ENCODE measurements around the gene ZSCAN1. TPM values are rescaled to one million over a fixed set of nuclear protein-coding genes. Genes with fewer than 3 reads are reported as not detected.
"Not testable (repeated sequence)": the region's sequence is repeated elsewhere in the genome, so short reads cannot be mapped to it uniquely, and the experiment has no call there.

ZSCAN1 gene
- total RNA-seq, 3 donors from 2014 or later (not counting 1 experiment from before 2014, with no cell fraction given): not detected

DNA sequence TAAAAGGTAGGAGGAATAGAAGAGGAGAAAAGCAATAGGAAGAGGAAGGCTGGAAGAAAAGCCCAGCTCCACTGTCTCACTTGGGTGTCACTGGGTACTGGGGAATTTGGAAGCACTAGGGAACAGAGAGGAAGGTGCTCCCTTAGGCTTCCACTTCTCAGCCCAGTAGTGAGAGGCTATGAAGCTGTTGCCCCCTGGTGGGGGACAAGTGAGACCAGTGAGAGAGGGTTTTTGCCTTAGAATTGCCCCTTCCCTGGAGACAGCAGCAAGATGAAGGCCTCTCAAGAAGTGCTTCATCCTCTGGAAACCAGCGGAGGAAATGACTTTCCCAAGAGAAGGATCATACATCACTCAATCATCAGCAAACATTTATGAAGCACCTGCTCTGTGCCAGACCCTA, 26.5 kb upstream of the ZSCAN1 start:
- WGBS (ENCODE audit: insufficient coverage): 100% methylated on average over 1 of the region's 1 CpG
- Mint-ChIP-seq H3K9me3 (peaks cover 16 to 18% of the 10 kb centered on the region in 2 donors), H3K4me3 (no peak overlapping the region), H3K36me3 (peaks cover 63% of the 10 kb centered on the region), H3K4me1 (peaks cover 14% of the 10 kb centered on the region in 2 donors), H3K27me3 (ENCODE audit: low read depth in 2 of 2) (no peaks in the 10 kb centered on the region), H3K27ac (peak overlapping the region in 1 of 2 donors; percentile 32)
- H3K27me3 ChIP-seq (ENCODE audit: control insufficient read depth, insufficient read depth, low read length): no peaks in the 10 kb centered on the region
- H3K36me3 ChIP-seq (ENCODE audit: control insufficient read depth, insufficient read depth, low read length): peaks cover 11% of the 10 kb centered on the region
- H3K4me1 ChIP-seq (ENCODE audit: control insufficient read depth, insufficient read depth, low read length): peaks cover 28% of the 10 kb centered on the region
- no peak for DNase-seq
- intact Hi-C loops (cut with micrococcal nuclease): loop anchor here (10.0 kb wide), 2 partner anchors 92 to 622 kb away; partner anchors contain the start of genes ZNF417 and ZNF548
- no peak for ATAC-seq
- TF ChIP-seq, protein P1, sequence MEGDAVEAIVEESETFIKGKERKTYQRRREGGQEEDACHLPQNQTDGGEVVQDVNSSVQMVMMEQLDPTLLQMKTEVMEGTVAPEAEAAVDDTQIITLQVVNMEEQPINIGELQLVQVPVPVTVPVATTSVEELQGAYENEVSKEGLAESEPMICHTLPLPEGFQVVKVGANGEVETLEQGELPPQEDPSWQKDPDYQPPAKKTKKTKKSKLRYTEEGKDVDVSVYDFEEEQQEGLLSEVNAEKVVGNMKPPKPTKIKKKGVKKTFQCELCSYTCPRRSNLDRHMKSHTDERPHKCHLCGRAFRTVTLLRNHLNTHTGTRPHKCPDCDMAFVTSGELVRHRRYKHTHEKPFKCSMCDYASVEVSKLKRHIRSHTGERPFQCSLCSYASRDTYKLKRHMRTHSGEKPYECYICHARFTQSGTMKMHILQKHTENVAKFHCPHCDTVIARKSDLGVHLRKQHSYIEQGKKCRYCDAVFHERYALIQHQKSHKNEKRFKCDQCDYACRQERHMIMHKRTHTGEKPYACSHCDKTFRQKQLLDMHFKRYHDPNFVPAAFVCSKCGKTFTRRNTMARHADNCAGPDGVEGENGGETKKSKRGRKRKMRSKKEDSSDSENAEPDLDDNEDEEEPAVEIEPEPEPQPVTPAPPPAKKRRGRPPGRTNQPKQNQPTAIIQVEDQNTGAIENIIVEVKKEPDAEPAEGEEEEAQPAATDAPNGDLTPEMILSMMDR (IDR thresholded peaks at IDR 0.05): no peak
- H3K27ac ChIP-seq (ENCODE audit: low read length): no peak overlapping the region
- no peak overlapping the region for H3K4me3 ChIP-seq (ENCODE audit: low read length)
- H3K9me3 ChIP-seq (ENCODE audit: control insufficient read depth, insufficient read depth, low read length): peaks cover 71% of the 10 kb centered on the region

DNA sequence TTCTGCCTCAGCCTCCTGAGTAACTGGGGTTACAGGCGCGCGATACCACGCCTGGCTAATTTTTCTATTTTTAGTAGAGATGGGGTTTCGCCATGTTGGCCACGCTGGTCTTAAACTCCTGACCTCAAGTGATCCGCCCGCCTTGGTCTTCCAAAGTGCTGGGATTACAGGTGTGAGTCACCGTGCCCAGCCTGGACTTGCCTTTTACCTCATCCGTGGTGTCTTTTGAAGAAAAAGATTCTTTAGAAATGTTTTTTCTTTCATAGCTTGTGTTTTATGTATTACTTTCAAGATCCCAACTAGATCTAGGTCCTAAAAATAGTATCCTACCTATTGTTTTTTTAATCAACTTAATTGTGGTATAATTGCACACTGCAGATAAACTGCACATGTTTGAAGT, 24.9 kb upstream of the ZSCAN1 start:
- peaks cover 19 to 20% of the 10 kb centered on the region in 2 donors for H3K9me3 Mint-ChIP-seq
- H3K36me3 Mint-ChIP-seq: peaks cover 60% of the 10 kb centered on the region
- H3K27me3 Mint-ChIP-seq (ENCODE audit: low read depth in 2 of 2); DNase-seq; H3K27me3 ChIP-seq (ENCODE audit: control insufficient read depth, insufficient read depth, low read length); H3K27ac ChIP-seq (ENCODE audit: low read length); H3K4me3 ChIP-seq (ENCODE audit: low read length); H3K4me1 Mint-ChIP-seq; H3K4me3 Mint-ChIP-seq; ATAC-seq: not testable (repeated sequence)
- Histone ChIP-seq H3K36me3 (ENCODE audit: control insufficient read depth, insufficient read depth, low read length) (peaks cover 11% of the 10 kb centered on the region), H3K9me3 (ENCODE audit: control insufficient read depth, insufficient read depth, low read length) (peaks cover 77% of the 10 kb centered on the region), H3K4me1 (ENCODE audit: control insufficient read depth, insufficient read depth, low read length) (peaks cover 16% of the 10 kb centered on the region)
- intact Hi-C loops (cut with micrococcal nuclease): loop anchor here (10.0 kb wide), 2 partner anchors 94 to 624 kb away; partner anchors contain the start of genes ZNF417 and ZNF548
- peak overlapping the region in 1 of 2 donors; percentile 80 for H3K27ac Mint-ChIP-seq
- WGBS (ENCODE audit: insufficient coverage): 60% methylated on average over 10 of the region's 10 CpGs

DNA sequence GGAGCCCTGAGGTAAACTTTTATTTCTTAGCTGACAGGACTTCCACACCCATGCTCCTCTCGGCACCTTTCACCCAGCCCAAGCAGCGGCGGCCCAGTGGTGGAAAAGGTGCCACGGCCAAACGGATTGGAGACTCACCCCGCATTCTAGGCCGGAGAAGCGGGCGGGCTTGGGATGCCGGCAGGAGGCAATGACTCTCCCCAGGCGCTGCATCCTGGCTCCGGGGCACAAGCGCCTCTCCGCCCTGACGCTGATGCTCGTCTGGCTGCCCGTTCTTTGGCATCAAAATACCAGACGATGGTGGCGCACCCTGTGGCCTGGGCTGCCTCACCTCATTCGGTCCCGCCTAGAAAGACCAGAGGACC, 24.5 kb upstream of the ZSCAN1 start:
- Mint-ChIP-seq H3K4me1 (peaks cover 6% of the 10 kb centered on the region in 2 donors), H3K9me3 (peaks cover 17 to 19% of the 10 kb centered on the region in 2 donors), H3K27ac (peak overlapping the region in 1 of 2 donors; percentile 80), H3K27me3 (ENCODE audit: low read depth in 2 of 2) (no peaks in the 10 kb centered on the region), H3K36me3 (peaks cover 56% of the 10 kb centered on the region), H3K4me3 (no peak overlapping the region)
- H3K27ac ChIP-seq (ENCODE audit: low read length): no peak overlapping the region
- H3K27me3 ChIP-seq (ENCODE audit: control insufficient read depth, insufficient read depth, low read length): no peaks in the 10 kb centered on the region
- no peak for DNase-seq
- peak overlapping the region; percentile 35 for H3K4me3 ChIP-seq (ENCODE audit: low read length)
- 5% methylated on average over 21 of the region's 21 CpGs for WGBS (ENCODE audit: insufficient coverage)
- H3K4me1 ChIP-seq (ENCODE audit: control insufficient read depth, insufficient read depth, low read length): peaks cover 13% of the 10 kb centered on the region
- ATAC-seq: peak in 1 of 3 donors; percentile 15
- peaks cover 77% of the 10 kb centered on the region for H3K9me3 ChIP-seq (ENCODE audit: control insufficient read depth, insufficient read depth, low read length)
- intact Hi-C loops (cut with micrococcal nuclease): loop anchor here (10.0 kb wide), 2 partner anchors 94 to 624 kb away; partner anchors contain the start of genes ZNF417 and ZNF548
- peaks cover 7% of the 10 kb centered on the region for H3K36me3 ChIP-seq (ENCODE audit: control insufficient read depth, insufficient read depth, low read length)
- TF ChIP-seq, protein P1 (IDR thresholded peaks at IDR 0.05): no peak

DNA sequence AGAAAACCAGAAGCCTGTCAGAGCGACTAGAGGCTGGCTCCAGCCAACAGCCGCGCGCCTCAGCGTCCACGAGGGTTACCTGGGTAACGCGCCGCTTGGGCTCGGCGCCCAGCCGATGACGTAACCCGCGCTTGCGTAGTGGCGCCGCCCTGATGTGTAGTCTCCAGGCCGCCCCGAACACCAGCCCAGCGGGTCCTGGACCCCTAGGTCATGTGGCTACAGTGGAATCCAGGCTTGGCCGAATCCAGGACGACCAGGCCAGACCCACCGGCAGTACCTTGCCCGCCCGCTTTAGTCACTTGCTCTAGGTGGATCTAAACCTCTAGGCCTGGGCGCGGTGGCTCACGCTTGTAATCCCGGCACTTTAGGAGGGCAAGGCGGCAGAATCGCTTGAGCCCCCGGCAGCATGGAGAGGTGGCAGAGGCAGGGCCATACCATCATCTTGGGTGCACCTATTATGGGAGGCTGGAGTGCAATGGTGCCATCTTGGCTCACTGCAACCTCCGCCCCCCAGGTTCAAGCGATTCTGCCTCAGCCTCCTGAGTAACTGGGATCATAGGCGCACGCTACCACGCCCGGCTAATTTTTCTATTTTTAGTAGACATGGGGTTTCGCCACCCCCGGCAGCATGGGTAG, 24.0 kb upstream of the ZSCAN1 start:
- H3K36me3 ChIP-seq (ENCODE audit: control insufficient read depth, insufficient read depth, low read length): peaks cover 5% of the 10 kb centered on the region
- no peak overlapping the region for H3K4me3 Mint-ChIP-seq
- peaks cover under 1 to 1% of the 10 kb centered on the region in 2 donors for H3K4me1 Mint-ChIP-seq
- no peaks in the 10 kb centered on the region for H3K27me3 ChIP-seq (ENCODE audit: control insufficient read depth, insufficient read depth, low read length)
- H3K9me3 ChIP-seq (ENCODE audit: control insufficient read depth, insufficient read depth, low read length): peaks cover 76% of the 10 kb centered on the region
- TF ChIP-seq, protein P1 (IDR thresholded peaks at IDR 0.05): no peak
- WGBS (ENCODE audit: insufficient coverage): 15% methylated on average over 41 of the region's 41 CpGs
- peak overlapping the region; percentile 35 for H3K4me3 ChIP-seq (ENCODE audit: low read length)
- H3K27ac ChIP-seq (ENCODE audit: low read length): peak overlapping the region; percentile 55
- H3K4me1 ChIP-seq (ENCODE audit: control insufficient read depth, insufficient read depth, low read length): peaks cover 13% of the 10 kb centered on the region
- DNase-seq: peak; percentile 60 to 75
- H3K9me3 Mint-ChIP-seq: peaks cover 13 to 17% of the 10 kb centered on the region in 2 donors
- peaks cover 51% of the 10 kb centered on the region for H3K36me3 Mint-ChIP-seq
- intact Hi-C loops (cut with micrococcal nuclease): loop anchor here (10.0 kb wide), 2 partner anchors 95 to 625 kb away; partner anchors contain the start of genes ZNF417 and ZNF548
- ATAC-seq: peak; percentile 80 to 93 (median 85)
- H3K27me3 Mint-ChIP-seq (ENCODE audit: low read depth in 2 of 2): no peaks in the 10 kb centered on the region
- peak overlapping the region in 1 of 2 donors; percentile 80 for H3K27ac Mint-ChIP-seq

Data from natural killer cell (primary cell).